ENCODE measurements around the gene SYT6. TPM values are rescaled to one million over a fixed set of nuclear protein-coding genes. Genes with fewer than 3 reads are reported as not detected.

Gene SYT6
- total and polyA plus RNA-seq, 2 donors (not counting 1 experiment from before 2014, with no cell fraction given), result not detected

DNA sequence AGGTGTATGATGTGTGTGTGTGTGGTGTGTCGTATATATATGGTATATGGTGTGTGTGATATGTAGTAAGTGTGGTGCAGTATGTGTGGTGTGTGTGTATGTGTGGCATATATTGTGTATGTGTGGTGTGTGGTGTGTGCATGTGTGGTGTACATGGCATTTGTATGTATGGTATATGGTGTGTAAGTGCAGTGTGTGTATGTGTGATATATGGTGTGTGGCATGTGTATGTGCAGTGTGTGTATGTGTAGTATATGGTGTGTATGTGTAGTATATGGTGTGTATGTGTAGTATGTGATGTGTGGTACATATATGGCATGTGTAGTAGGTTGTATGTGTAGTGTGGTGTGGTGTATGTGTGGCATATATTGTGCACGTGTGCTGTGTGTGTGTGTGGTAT is 99.5 kb downstream of the SYT6 start:
- Histone ChIP-seq H4K20me1 (ENCODE audit: control insufficient read depth, extremely low read depth, insufficient read depth, low read length) (no peaks in the 10 kb centered on the region), H3K9ac (ENCODE audit: insufficient read depth, low read length) (no peak overlapping the region), H3K36me3 (ENCODE audit: control insufficient read depth, insufficient read depth, low read length) (no peaks in the 10 kb centered on the region), H3K9me3 (ENCODE audit: control insufficient read depth, insufficient read depth, low read depth, low read length) (no peaks in the 10 kb centered on the region), H3K4me1 (ENCODE audit: control insufficient read depth, extremely low read depth, insufficient read depth, low read length) (no peaks in the 10 kb centered on the region), H2AFZ (ENCODE audit: low read length) (no peak overlapping the region), H3K4me3 (replicated peaks in 1 of 4; ENCODE audit: control extremely low read depth in 1 of 4, insufficient read depth in 1 of 4, low read depth in 3 of 4, low read length in 4 of 4) (no peak overlapping the region), H3K27ac (ENCODE audit: insufficient read depth, low read length) (no peak overlapping the region), H3K79me2 (ENCODE audit: control insufficient read depth, insufficient read depth, low read length) (no peaks in the 10 kb centered on the region), H3K27me3 (ENCODE audit: control insufficient read depth, insufficient read depth, low read length) (peaks cover 5% of the 10 kb centered on the region), H3K4me2 (ENCODE audit: extremely low read depth, insufficient read depth, low read length) (no peak overlapping the region)
- TF ChIP-seq EZH2 (IDR thresholded peaks at IDR 0.05; ENCODE audit: low read length, missing control alignments), result no peak
- TF ChIP-seq, protein P1, sequence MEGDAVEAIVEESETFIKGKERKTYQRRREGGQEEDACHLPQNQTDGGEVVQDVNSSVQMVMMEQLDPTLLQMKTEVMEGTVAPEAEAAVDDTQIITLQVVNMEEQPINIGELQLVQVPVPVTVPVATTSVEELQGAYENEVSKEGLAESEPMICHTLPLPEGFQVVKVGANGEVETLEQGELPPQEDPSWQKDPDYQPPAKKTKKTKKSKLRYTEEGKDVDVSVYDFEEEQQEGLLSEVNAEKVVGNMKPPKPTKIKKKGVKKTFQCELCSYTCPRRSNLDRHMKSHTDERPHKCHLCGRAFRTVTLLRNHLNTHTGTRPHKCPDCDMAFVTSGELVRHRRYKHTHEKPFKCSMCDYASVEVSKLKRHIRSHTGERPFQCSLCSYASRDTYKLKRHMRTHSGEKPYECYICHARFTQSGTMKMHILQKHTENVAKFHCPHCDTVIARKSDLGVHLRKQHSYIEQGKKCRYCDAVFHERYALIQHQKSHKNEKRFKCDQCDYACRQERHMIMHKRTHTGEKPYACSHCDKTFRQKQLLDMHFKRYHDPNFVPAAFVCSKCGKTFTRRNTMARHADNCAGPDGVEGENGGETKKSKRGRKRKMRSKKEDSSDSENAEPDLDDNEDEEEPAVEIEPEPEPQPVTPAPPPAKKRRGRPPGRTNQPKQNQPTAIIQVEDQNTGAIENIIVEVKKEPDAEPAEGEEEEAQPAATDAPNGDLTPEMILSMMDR (conservative IDR thresholded peaks at IDR 0.05 in 1 of 2, IDR thresholded peaks at IDR 0.05 in 1 of 2; ENCODE audit: low read depth in 1 of 2, low read length in 2 of 2), result no peak
- DNase-seq (ENCODE audit: low read depth in 2 of 2), result no peak

DNA sequence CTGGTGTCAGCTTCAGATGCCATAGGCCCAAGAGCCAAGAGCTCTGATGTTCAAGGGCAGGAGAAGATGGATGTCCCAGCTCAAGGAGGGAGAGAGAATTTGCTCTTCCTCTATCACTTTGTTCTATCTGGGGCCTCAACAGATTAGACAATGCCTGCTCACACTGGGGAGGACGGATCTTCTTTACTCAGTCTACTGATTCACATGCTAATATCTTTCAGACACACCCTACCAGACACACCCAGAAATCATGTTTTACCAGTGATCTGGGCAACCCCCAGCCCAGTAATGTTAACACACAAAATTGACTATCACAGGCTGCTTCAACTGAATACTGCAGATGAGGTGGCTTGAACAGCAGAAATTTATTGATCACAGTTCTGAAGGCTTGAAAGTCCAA is 105.4 kb downstream of the SYT6 start:
- H3K36me3 ChIP-seq (ENCODE audit: control insufficient read depth, insufficient read depth, low read length), result no peaks in the 10 kb centered on the region
- H2AFZ ChIP-seq (ENCODE audit: low read length), result no peak overlapping the region
- H4K20me1 ChIP-seq (ENCODE audit: control insufficient read depth, extremely low read depth, insufficient read depth, low read length), result no peaks in the 10 kb centered on the region
- DNase-seq (ENCODE audit: low read depth in 2 of 2), result no peak
- no peak overlapping the region for H3K27ac ChIP-seq (ENCODE audit: insufficient read depth, low read length)
- H3K4me2 ChIP-seq (ENCODE audit: extremely low read depth, insufficient read depth, low read length), result no peak overlapping the region
- H3K27me3 ChIP-seq (ENCODE audit: control insufficient read depth, insufficient read depth, low read length), result peaks cover 2% of the 10 kb centered on the region
- TF ChIP-seq, protein P1 (conservative IDR thresholded peaks at IDR 0.05 in 1 of 2, IDR thresholded peaks at IDR 0.05 in 1 of 2; ENCODE audit: low read depth in 1 of 2, low read length in 2 of 2), result no peak
- no peak for TF ChIP-seq EZH2 (IDR thresholded peaks at IDR 0.05; ENCODE audit: low read length, missing control alignments)
- H3K4me1 ChIP-seq (ENCODE audit: control insufficient read depth, extremely low read depth, insufficient read depth, low read length), result no peaks in the 10 kb centered on the region
- no peaks in the 10 kb centered on the region for H3K9me3 ChIP-seq (ENCODE audit: control insufficient read depth, insufficient read depth, low read depth, low read length)
- H3K4me3 ChIP-seq (replicated peaks in 1 of 4; ENCODE audit: control extremely low read depth in 1 of 4, insufficient read depth in 1 of 4, low read depth in 3 of 4, low read length in 4 of 4), result no peak overlapping the region
- H3K79me2 ChIP-seq (ENCODE audit: control insufficient read depth, insufficient read depth, low read length), result no peaks in the 10 kb centered on the region
- no peak overlapping the region for H3K9ac ChIP-seq (ENCODE audit: insufficient read depth, low read length)

DNA sequence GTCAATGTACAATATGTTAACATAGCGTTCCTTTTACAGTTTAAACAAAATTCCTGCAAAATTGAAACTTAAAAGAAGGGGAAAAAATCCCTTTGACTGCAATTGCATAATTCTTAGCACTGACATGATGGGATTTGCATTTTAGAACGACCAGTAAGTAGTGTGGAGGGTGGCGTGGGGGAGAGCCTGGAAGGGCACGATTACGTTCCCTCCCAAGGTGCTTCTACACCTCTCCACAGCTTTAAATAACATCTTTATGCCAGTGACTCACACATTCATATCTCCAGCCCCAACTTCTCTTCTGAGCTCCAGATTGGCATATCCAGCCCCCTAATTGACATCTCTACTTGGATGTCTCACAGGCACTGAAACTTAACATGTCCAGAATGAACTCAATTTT is 110.1 kb downstream of the SYT6 start:
- DNase-seq (ENCODE audit: low read depth in 2 of 2), result no peak
- Histone ChIP-seq H3K36me3 (ENCODE audit: control insufficient read depth, insufficient read depth, low read length) (no peaks in the 10 kb centered on the region), H2AFZ (ENCODE audit: low read length) (no peak overlapping the region), H3K4me1 (ENCODE audit: control insufficient read depth, extremely low read depth, insufficient read depth, low read length) (no peaks in the 10 kb centered on the region), H3K4me3 (replicated peaks in 1 of 4; ENCODE audit: control extremely low read depth in 1 of 4, insufficient read depth in 1 of 4, low read depth in 3 of 4, low read length in 4 of 4) (no peak overlapping the region), H3K9ac (ENCODE audit: insufficient read depth, low read length) (no peak overlapping the region), H3K9me3 (ENCODE audit: control insufficient read depth, insufficient read depth, low read depth, low read length) (no peaks in the 10 kb centered on the region), H3K27ac (ENCODE audit: insufficient read depth, low read length) (no peak overlapping the region), H3K27me3 (ENCODE audit: control insufficient read depth, insufficient read depth, low read length) (peaks cover 7% of the 10 kb centered on the region), H3K79me2 (ENCODE audit: control insufficient read depth, insufficient read depth, low read length) (no peaks in the 10 kb centered on the region), H3K4me2 (ENCODE audit: extremely low read depth, insufficient read depth, low read length) (no peak overlapping the region), H4K20me1 (ENCODE audit: control insufficient read depth, extremely low read depth, insufficient read depth, low read length) (no peaks in the 10 kb centered on the region)
- no peak for TF ChIP-seq EZH2 (IDR thresholded peaks at IDR 0.05; ENCODE audit: low read length, missing control alignments)
- TF ChIP-seq, protein P1 (conservative IDR thresholded peaks at IDR 0.05 in 1 of 2, IDR thresholded peaks at IDR 0.05 in 1 of 2; ENCODE audit: low read depth in 1 of 2, low read length in 2 of 2), result no peak
